Superior temporal gyrus (tissue), 1 donor: Measurements from ENCODE around the gene RBMY1A1.
"Not testable (repeated sequence)": the region's sequence is repeated elsewhere in the genome, so short reads cannot be mapped to it uniquely, and the experiment has no call there.

Source experiments
- DNase-seq: peaks from one replicate; pipeline ENCODE4 v3.0.0-alpha.2; 2016; ENCODE audit errors: extremely low spot score

Gene RBMY1A1

DNA sequence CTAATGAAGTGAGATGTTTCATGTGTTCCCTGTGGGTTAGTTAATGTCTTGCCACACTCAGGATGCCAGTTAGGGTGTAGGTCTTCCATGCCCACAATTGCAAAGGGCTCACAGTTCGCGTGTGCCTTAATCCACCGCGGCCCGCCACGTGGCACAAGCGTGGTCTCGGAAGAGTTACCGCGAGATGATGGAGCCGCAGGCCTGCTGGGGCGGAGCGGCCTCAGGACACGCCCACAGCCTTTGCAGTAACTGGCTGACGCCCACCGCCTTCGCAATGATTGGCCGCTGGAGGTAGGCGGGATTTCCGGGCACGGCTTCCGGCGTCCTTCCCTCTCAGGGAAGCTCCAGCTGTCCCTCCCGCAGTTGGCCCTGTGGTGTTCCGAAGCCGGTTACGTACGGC, at the start of gene RBMY1A1:
TSS of gene RBMY1A1 (plus strand) at position 301 of the 400 bp plus-strand sequence. CDS start 2,013 bp downstream, outside the sequence.
- DNase-seq, result not testable (repeated sequence)

DNA sequence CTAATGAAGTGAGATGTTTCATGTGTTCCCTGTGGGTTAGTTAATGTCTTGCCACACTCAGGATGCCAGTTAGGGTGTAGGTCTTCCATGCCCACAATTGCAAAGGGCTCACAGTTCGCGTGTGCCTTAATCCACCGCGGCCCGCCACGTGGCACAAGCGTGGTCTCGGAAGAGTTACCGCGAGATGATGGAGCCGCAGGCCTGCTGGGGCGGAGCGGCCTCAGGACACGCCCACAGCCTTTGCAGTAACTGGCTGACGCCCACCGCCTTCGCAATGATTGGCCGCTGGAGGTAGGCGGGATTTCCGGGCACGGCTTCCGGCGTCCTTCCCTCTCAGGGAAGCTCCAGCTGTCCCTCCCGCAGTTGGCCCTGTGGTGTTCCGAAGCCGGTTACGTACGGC, 23.6 kb upstream of the RBMY1A1 start, which contains the start of gene RBMY1B:
TSS of gene RBMY1B (plus strand) at position 301 of the 400 bp plus-strand sequence. CDS start 2,013 bp downstream, outside the sequence.
- DNase-seq, result not testable (repeated sequence)

DNA sequence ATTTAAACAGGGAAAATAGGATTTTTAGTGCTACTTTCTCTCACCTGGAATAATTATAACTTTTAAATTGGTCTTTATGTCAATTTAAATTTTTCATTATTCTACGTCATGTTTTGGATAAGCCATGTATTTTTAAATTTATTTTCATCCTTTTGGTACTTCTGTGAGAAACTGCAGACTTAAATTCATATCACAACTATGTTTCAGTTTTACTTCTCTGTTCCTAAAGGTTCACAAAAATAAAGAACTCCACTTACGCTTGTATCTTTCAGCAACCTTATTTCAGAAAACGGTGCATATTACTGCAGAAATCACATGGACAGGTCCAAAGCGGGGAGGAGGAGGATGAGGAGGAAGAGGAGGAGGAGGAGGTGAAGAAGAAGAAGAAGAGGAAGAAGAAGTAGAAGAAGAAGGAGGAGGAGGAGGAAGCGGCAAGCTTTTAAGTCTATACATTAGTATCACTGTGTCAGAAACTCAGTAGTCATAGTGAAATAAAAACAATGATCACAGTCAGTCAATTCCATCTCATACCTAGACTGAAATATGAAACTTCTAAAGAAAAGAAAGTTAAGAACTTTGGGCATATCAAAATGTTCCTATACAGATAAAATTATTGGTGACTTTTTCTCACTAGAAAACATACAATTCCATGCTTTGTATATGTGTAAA, 24.8 kb downstream of the RBMY1A1 start:
- DNase-seq, result not testable (repeated sequence)

- no peak for DNase-seq
Measured at GRCh38 chrY:21585449-21585848, 50.8 kb downstream of the RBMY1A1 start.

DNA sequence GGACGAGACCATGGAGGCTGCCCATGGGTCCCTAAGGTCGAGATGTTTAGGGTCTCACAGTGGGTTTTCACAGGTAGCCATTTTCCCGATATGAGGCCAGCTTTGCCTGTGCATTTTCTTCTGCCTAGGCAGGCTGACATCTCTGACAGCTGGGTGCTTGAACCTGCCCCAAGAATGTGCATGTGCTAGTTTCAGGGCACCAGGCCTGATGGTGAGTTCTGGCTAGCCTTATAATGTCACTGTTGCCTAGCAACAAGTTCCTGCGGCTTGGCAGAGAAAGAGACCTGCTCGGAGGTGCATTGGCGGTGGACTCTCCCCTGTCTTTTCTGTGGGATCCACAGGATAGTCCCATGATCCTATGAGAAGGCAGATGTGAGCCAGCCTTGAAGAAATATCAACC, 51.8 kb downstream of the RBMY1A1 start:
- DNase-seq, result not testable (repeated sequence)

DNA sequence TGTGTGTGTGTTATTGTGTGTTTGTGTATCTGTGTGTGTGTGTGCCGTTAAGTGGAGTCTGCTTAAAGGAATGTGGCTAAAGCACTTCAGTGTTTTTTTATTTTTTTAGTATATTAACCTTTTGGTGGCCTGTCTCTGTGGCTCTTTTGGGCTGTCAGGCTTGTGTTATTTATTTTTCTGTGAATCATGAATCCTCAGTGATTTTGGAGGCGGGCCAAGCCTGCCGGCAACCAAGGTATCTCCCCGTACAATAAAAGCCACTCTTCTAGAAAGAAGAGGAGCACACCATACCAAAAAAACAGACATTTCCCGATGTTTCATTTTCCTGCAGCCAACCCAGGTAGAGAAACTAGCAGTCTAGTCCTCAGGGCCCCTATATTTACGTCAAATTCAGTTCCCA, 57.4 kb downstream of the RBMY1A1 start:
- DNase-seq, result no peak

- not testable (repeated sequence) for DNase-seq
Measured at GRCh38 chrY:21596287-21596686, 61.6 kb downstream of the RBMY1A1 start.
